PC-9 (cell line): Measurements from ENCODE around the gene RB1. TPM values are rescaled to one million over a fixed set of nuclear protein-coding genes. Genes with fewer than 3 reads are reported as not detected.

Experiments used
- BruUV-seq: library from RNA; stranded (reverse); fragments of 400-500 nt; replicated peaks from 2 replicates; lab custom pipeline; 2021; lab: Mats Ljungman, UMichigan
- CTCF ChIA-PET: fragments of 300-600 bp; sonication (Branson Sonifier 250); formaldehyde crosslinking; loops from one replicate; lab custom pipeline; 2022; ENCODE audit warnings: antibody characterized with exemption; lab: Charles Lee
- POLR2A ChIA-PET: fragments of 300-600 bp; sonication (Branson Sonifier 250); formaldehyde crosslinking; loops from one replicate; lab custom pipeline; 2022; ENCODE audit warnings: antibody characterized with exemption; ENCODE audit not compliant: unreplicated experiment; lab: Charles Lee
- DNase-seq, 2 experiments: peaks; one replicate each; pipeline versions ENCODE4 v3.0.0 to v3.0.0-alpha.2; 2015 to 2022; ENCODE audit warnings: mixed read lengths in 1 of 2
- H2AFZ ChIP-seq: fragments of 200-600 bp; sonication (generic); 2 replicates; pipeline ENCODE4 v1.8.1; 2017; ENCODE audit warnings: antibody characterized with exemption
- H3F3A ChIP-seq: fragments of 200-600 bp; sonication (generic); 2 replicates; pipeline ENCODE4 v1.8.1; 2017; ENCODE audit warnings: antibody characterized with exemption, mild to moderate bottlenecking, low read depth; ENCODE audit not compliant: insufficient read depth
- H3K27ac ChIP-seq: fragments of 200-600 bp; sonication (generic); 2 replicates; pipeline ENCODE4 v1.6.1; 2016; ENCODE audit warnings: mixed run types
- H3K27me3 ChIP-seq: fragments of 200-600 bp; sonication (generic); 2 replicates; pipeline ENCODE4 v1.6.1; 2016; ENCODE audit warnings: low read depth, mixed run types; ENCODE audit not compliant: insufficient read depth
- H3K36me3 ChIP-seq: fragments of 200-600 bp; sonication (generic); 2 replicates; pipeline ENCODE4 v1.6.1; 2016; ENCODE audit warnings: low read depth, mixed run types
- H3K4me1 ChIP-seq: fragments of 200-600 bp; sonication (generic); replicated peaks from 2 replicates; pipeline ENCODE4 v1.6.1; 2016; ENCODE audit warnings: mixed run types; ENCODE audit not compliant: insufficient read depth
- H3K4me2 ChIP-seq: fragments of 200-600 bp; sonication (generic); 2 replicates; pipeline ENCODE4 v1.6.1; 2017; ENCODE audit warnings: mixed run types
- H3K4me3 ChIP-seq: fragments of 200-600 bp; sonication (generic); 2 replicates; pipeline ENCODE4 v1.6.1; 2016; ENCODE audit warnings: mixed run types
- H3K79me2 ChIP-seq: fragments of 200-600 bp; sonication (generic); 2 replicates; pipeline ENCODE4 v1.6.1; 2017; ENCODE audit warnings: low read depth, mixed run types
- H3K9me2 ChIP-seq: fragments of 200-600 bp; sonication (generic); 2 replicates; pipeline ENCODE4 v1.8.1; 2017; ENCODE audit warnings: mild to moderate bottlenecking; ENCODE audit not compliant: insufficient read depth
- H3K9me3 ChIP-seq: fragments of 200-600 bp; sonication (generic); 2 replicates; pipeline ENCODE4 v1.8.1; 2016; ENCODE audit warnings: low read depth; ENCODE audit not compliant: insufficient read depth
- H4K20me1 ChIP-seq: fragments of 200-600 bp; sonication (generic); 2 replicates; pipeline ENCODE4 v1.8.1; 2017; ENCODE audit not compliant: insufficient read depth
- CTCF ChIP-seq: fragments of 200-600 bp; sonication (generic); conservative IDR thresholded peaks from 2 replicates; pipeline ENCODE4 v1.6.1; 2017; ENCODE audit warnings: mixed run types, antibody characterized with exemption, mild to moderate bottlenecking, moderate library complexity
- EZH2 ChIP-seq: fragments of 200-600 bp; sonication (generic); IDR thresholded peaks from 2 replicates; pipeline ENCODE4 v1.8.0; 2017; ENCODE audit warnings: antibody characterized with exemption, low read depth
- intact Hi-C: fragments of 100-400 bp; cut with micrococcal nuclease; formaldehyde crosslinking; loops from one replicate; pipeline ENCODE4 v1.10.0; 2022; ENCODE audit not compliant: unreplicated experiment
- total RNA-seq: library from RNA; stranded (reverse); gene quantifications from 2 replicates; pipeline ENCODE4 v1.2.3, GENCODE V29; 2021

RB1 gene
- total RNA-seq, 1 experiment from 2014 or later, result 23.7 TPM

DNA sequence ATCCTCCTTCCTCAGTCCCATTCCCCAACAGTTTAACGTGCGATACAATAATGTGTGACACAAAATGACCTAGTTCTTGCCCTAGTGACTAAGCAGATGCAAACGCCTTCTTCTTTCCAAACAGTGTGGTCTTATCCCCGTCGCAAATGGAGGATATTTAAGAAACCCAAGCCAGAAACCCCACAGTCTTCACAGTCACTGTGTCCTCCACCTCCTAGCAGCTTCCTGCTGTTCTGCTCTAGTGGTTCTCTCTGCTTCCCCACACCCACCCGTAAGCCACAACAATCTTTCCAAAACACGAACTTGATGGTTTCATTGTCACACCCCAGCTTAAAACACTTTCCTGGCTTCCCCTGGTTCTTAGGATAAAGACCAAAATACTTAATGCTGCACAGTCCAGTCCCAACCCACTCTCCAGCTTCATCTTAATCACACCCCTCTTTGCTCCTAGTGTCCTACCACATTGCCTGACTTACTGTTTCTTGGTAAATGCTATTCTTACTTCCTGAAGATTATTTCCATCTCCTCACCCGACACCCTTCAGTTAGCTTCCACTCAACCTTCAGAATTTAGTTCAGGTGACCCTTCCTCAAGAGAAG is 38.2 kb upstream of the RB1 start:
- Histone ChIP-seq H3K9me2 (no peaks in the 10 kb centered on the region; the same call in 1 of the 2 replicates), H3K36me3 (peaks cover 14% of the 10 kb centered on the region), H3K4me2 (no peak overlapping the region), H3K27ac (no peak overlapping the region), H3K4me1 (no peaks in the 10 kb centered on the region), H3F3A (no peaks in the 10 kb centered on the region), H4K20me1 (no peaks in the 10 kb centered on the region), H3K9me3 (no peaks in the 10 kb centered on the region; the same call in 1 of the 2 replicates), H3K27me3 (no peaks in the 10 kb centered on the region), H3K79me2 (no peaks in the 10 kb centered on the region), H2AFZ (no peak overlapping the region), H3K4me3 (no peak overlapping the region)
- ChIA-PET POLR2A (no interaction called here), CTCF (no interaction called here)
- intact Hi-C loops, result no loop called here
- no peak for DNase-seq
- no peak for TF ChIP-seq CTCF
- TF ChIP-seq EZH2, result no peak
- BruUV-seq, result no TSS peak

DNA sequence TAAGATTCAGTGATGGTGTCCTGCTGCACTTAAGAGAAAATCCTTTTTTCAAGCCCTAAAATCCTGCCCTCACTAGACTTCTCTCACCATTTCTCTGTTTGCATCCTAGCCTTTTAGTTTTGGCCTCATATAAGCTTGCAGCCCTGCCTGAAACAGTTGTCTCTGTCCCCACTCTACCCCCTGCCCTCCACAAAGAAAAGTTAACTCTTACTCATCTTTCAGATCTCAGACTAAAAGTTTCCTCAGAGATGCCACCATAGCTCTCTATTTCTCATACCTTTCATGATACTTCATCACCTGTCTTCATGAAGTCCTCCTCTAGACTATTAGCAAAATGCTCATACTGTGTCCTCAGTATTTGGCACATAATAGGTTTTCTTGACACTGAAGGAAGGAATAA is 37.4 kb upstream of the RB1 start:
- no peak overlapping the region for H3K27ac ChIP-seq
- no peaks in the 10 kb centered on the region; the same call in 1 of the 2 replicates for H3K9me2 ChIP-seq
- no peaks in the 10 kb centered on the region for H3K27me3 ChIP-seq
- intact Hi-C loops, result no loop called here
- peaks cover 14% of the 10 kb centered on the region for H3K36me3 ChIP-seq
- no peak for TF ChIP-seq EZH2
- TF ChIP-seq CTCF, result no peak
- H4K20me1 ChIP-seq, result no peaks in the 10 kb centered on the region
- DNase-seq, result no peak
- no peak overlapping the region for H3K4me3 ChIP-seq
- POLR2A ChIA-PET, result no interaction called here
- H2AFZ ChIP-seq, result no peak overlapping the region
- BruUV-seq, result no TSS peak
- CTCF ChIA-PET, result no interaction called here
- H3K79me2 ChIP-seq, result no peaks in the 10 kb centered on the region
- H3K9me3 ChIP-seq, result no peaks in the 10 kb centered on the region; the same call in 1 of the 2 replicates
- H3K4me2 ChIP-seq, result no peak overlapping the region
- H3F3A ChIP-seq, result no peaks in the 10 kb centered on the region
- no peaks in the 10 kb centered on the region for H3K4me1 ChIP-seq

- intact Hi-C loops, result no loop called here
- TF ChIP-seq CTCF, result no peak
- no peak for TF ChIP-seq EZH2
- no peaks in the 10 kb centered on the region for H3F3A ChIP-seq
- no peaks in the 10 kb centered on the region; the same call in 1 of the 2 replicates for H3K9me2 ChIP-seq
- BruUV-seq, result no TSS peak
- H3K4me1 ChIP-seq, result no peaks in the 10 kb centered on the region
- no peak overlapping the region for H2AFZ ChIP-seq
- H3K36me3 ChIP-seq, result peaks cover 13% of the 10 kb centered on the region
- ChIA-PET CTCF (no interaction called here), POLR2A (no interaction called here)
- no peak for DNase-seq
- H3K9me3 ChIP-seq, result no peaks in the 10 kb centered on the region; the same call in 1 of the 2 replicates
- no peak overlapping the region for H3K27ac ChIP-seq
- H3K79me2 ChIP-seq, result no peaks in the 10 kb centered on the region
- no peak overlapping the region for H3K4me3 ChIP-seq
- no peaks in the 10 kb centered on the region for H3K27me3 ChIP-seq
- H4K20me1 ChIP-seq, result no peaks in the 10 kb centered on the region
- no peak overlapping the region for H3K4me2 ChIP-seq
These were observed 36.6 kb upstream of the RB1 start for GRCh38 chr13:48266701-48267639.
